Measurements from ENCODE around the gene BRICD5. TPM values are rescaled to one million over a fixed set of nuclear protein-coding genes. Genes with fewer than 3 reads are reported as not detected.

The BRICD5 gene
- polyA plus RNA-seq, 1 donor from 2014 or later: 0.35 TPM

DNA sequence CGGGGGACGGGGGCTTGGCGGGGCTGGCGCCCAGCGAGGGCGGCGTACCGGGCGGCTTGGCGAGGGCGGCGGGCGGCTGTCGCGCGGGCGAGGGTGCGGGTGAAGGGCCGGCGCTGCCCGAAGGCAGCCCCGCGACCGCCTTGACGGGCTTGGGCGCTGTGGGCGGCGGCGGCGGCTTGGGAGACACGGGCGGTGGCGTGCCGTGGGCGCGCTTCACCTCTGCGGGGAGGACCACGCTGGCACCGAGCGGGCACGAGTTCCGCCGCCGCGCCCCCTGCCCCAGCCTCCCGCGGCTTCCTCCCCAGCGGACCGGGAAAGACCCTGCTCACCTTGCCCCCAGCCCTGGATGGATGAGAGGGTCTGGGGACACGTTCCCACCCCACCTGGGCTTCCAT lies 31.6 kb downstream of the BRICD5 start:
- no peaks in the 10 kb centered on the region for H3K27me3 Mint-ChIP-seq
- peaks cover 0 to 2% (median 0%) of the 10 kb centered on the region in 3 donors for H3K4me1 Mint-ChIP-seq
- no peaks in the 10 kb centered on the region for H3K9me3 Mint-ChIP-seq
- no peak overlapping the region for H3K4me3 Mint-ChIP-seq
- H3K36me3 Mint-ChIP-seq: peaks cover 4% of the 10 kb centered on the region
- no peak overlapping the region for H3K27ac Mint-ChIP-seq

DNA sequence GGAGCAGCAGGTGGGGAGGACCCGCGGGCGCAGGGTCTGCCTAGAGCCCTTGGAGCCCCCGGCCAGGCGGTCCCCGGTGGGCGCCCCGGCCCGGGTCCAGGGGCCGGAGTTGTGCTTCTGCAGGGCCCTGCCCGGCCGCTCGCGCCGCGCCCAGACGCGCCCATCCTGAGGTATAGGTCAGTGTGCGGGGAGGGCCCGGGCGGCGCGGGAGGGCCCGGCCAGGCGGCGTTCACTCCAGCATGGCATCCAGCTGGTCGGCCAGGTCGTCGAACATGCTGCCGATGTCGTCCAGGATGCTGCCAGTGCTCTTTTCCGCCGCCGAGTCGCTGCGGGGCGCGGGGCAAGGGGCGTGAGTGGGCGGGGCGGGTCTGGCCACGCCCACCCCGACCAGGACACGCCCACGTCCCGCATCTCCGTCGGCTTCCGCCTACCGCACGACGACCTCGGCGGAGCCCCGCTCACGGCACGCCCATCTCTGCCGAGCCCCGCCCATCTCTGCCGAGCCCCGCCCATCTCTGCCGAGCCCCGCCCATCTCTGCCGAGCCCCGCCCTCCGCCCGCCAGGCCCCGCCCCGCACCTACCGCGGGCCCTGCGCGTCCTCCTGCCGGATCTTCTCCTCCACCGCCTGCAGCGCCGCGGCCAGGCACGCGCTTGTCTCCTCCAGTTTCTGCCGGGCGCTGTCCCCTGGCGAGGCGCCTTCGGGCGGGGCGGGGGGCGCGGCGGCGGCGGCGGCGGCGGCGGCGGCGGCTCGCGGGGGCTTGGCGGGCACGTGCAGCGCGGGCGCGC lies 32.1 kb downstream of the BRICD5 start:
- Mint-ChIP-seq H3K9me3 (no peaks in the 10 kb centered on the region), H3K36me3 (peaks cover 6% of the 10 kb centered on the region), H3K27me3 (no peaks in the 10 kb centered on the region), H3K27ac (no peak overlapping the region), H3K4me3 (no peak overlapping the region), H3K4me1 (peaks cover 0 to under 1% (median 0%) of the 10 kb centered on the region in 3 donors)

DNA sequence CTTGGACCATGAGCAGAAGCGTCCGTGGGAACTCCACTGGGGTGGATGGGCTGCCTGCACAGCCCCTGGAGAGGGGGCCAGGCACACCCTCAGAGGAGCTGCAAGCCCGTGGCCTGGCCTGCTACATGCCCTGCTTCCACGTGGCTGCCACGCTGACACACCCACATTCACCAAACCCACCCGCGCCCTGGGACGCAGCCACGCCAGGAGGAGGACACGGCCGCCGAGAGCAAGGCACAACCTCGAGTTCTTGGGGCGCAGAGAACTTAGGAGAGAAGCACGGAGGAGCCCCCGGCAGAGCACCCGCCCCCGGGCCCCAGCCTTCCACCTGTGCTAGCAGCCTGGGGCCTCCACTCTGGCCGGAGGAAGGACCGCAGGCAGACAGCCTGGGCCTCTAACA lies 33.1 kb downstream of the BRICD5 start:
- H3K36me3 Mint-ChIP-seq: peaks cover 6% of the 10 kb centered on the region
- no peaks in the 10 kb centered on the region for H3K4me1 Mint-ChIP-seq
- no peak overlapping the region for H3K27ac Mint-ChIP-seq
- H3K9me3 Mint-ChIP-seq: no peaks in the 10 kb centered on the region
- peak overlapping the region in 1 of 4 donors; percentile 60 for H3K4me3 Mint-ChIP-seq
- H3K27me3 Mint-ChIP-seq: no peaks in the 10 kb centered on the region

DNA sequence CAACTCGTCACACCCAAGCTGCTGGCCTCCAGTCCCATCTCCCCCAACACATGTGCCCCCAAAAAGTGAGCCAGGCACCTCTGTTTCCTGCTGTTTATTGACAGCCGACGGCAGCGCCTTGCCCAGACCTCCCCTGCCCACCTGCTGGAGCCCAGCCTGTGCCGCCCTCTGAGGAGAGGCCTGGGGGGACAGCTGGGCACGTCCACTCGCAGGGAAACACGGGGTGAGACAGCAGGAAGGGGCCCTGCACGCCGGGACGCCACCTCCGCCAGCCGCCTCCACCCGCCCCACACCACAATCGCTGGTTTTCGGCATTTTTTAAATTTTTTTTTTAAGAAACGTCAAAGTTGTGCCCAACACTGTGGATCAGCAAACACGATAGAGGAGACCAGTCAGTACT lies 33.6 kb downstream of the BRICD5 start:
- Mint-ChIP-seq H3K9me3 (no peaks in the 10 kb centered on the region), H3K36me3 (peaks cover 6% of the 10 kb centered on the region), H3K4me1 (no peaks in the 10 kb centered on the region), H3K4me3 (no peak overlapping the region), H3K27ac (no peak overlapping the region), H3K27me3 (no peaks in the 10 kb centered on the region)

DNA sequence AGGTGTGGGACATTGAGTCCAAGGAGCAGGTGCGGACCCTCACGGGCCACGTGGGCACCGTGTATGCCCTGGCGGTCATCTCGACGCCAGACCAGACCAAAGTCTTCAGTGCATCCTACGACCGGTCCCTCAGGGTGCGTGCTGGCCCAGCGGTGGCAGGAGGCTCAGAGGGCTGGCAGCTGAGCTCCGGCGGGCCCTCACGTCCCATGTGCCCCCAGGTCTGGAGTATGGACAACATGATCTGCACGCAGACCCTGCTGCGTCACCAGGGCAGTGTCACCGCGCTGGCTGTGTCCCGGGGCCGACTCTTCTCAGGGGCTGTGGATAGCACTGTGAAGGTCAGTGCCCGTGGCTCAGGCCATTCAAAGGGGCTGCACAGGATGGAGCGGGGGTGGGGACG lies 34.6 kb downstream of the BRICD5 start:
- no peaks in the 10 kb centered on the region for H3K9me3 Mint-ChIP-seq
- peak overlapping the region in 1 of 4 donors; percentile 28 for H3K4me3 Mint-ChIP-seq
- H3K4me1 Mint-ChIP-seq: no peaks in the 10 kb centered on the region
- H3K27me3 Mint-ChIP-seq: no peaks in the 10 kb centered on the region
- H3K27ac Mint-ChIP-seq: no peak overlapping the region
- H3K36me3 Mint-ChIP-seq: peaks cover 6% of the 10 kb centered on the region

DNA sequence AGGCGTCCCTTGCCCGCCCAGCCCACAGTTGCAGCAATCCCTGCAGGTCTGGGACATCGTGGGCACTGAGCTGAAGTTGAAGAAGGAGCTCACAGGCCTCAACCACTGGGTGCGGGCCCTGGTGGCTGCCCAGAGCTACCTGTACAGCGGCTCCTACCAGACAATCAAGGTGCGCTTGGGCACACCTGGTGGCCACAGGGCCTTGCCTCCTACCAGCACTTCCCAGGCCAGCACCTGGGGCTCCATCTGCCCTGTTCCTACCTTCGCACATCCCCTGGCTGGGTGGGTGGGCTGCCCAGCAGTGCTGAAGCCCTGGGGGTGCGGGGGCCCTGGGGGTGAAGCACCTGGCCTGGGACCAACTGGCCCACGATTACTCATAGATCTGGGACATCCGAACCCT lies 35.2 kb downstream of the BRICD5 start:
- H3K9me3 Mint-ChIP-seq: no peaks in the 10 kb centered on the region
- H3K36me3 Mint-ChIP-seq: peaks cover 6% of the 10 kb centered on the region
- H3K27ac Mint-ChIP-seq: no peak overlapping the region
- H3K4me1 Mint-ChIP-seq: no peaks in the 10 kb centered on the region
- H3K4me3 Mint-ChIP-seq: no peak overlapping the region
- H3K27me3 Mint-ChIP-seq: no peaks in the 10 kb centered on the region

DNA sequence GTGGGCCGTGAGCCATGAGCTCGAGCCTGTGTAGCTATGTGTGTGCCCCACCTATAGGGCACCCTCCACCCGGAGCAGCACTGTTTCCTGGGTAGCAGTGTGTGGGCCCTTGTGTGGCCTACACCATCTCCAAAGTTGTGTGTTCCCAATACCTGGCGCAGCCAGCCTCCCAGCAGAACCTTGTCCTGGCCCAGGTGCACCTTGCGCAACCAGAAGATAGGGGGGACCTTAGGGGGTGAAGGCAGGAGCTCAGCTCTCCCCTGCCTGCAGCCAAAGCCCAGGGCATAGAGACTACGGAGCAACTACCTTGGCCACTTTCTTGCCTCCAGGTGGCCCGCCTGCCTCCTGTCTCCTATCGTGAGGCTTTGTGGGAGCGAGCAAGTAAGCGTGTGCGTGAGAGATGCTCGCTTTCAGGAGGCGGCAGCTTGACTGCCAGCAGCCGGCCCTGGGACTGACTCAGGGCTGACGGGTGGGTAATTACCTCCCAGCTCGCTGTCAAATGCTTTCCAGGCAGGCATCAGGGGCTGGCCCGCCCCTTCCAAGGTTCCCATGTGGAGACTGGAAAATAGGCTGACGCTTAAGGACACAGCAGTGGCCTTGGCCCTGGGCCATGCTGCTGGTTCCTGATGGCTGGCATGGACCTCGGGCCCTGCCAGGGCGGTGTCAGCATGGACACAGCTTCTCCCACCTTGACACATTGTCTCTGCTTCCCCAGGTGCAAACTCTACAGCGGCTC lies 36.1 kb downstream of the BRICD5 start:
- no peaks in the 10 kb centered on the region for H3K9me3 Mint-ChIP-seq
- H3K36me3 Mint-ChIP-seq: peaks cover 6% of the 10 kb centered on the region
- no peaks in the 10 kb centered on the region for H3K4me1 Mint-ChIP-seq
- no peaks in the 10 kb centered on the region for H3K27me3 Mint-ChIP-seq
- H3K27ac Mint-ChIP-seq: no peak overlapping the region
- no peak overlapping the region for H3K4me3 Mint-ChIP-seq

DNA sequence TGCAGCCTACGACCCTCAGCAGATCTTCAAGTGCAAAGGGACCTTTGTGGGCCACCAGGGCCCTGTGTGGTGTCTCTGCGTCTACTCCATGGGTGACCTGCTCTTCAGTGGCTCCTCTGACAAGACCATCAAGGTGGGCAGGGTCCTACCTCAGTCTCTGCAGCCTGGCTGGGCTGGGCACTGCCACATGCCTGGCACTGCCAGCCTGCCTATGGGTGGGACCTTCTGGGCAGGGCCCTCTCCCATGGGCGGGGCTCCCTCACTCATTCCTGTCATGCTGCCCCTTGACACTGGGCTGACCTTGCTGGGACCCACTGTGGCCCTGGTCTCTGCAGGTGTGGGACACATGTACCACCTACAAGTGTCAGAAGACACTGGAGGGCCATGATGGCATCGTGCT lies 36.7 kb downstream of the BRICD5 start:
- Mint-ChIP-seq H3K4me3 (no peak overlapping the region), H3K4me1 (no peaks in the 10 kb centered on the region), H3K9me3 (no peaks in the 10 kb centered on the region), H3K27ac (peak overlapping the region in 1 of 3 donors; percentile 62), H3K27me3 (no peaks in the 10 kb centered on the region), H3K36me3 (peaks cover 6% of the 10 kb centered on the region)

DNA sequence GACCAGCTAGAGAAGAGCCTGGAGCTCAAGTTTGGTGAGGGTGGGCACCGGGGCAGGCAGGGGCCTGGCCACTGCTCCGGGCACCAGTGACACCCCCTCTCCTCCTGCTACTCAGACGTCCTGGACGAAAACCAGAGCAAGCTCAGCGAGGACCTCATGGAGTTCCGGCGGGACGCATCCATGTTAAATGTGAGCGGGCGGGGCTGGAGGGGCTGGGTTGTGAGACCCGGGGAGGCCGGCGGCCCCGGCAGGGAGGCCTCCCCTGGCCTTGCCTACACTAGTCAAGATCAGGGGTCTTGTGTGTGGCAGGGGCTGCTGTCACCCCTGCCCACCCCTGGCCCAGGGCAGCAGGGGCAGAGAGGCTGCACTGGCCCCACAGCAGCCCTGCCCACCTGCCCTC lies 37.3 kb downstream of the BRICD5 start:
- Mint-ChIP-seq H3K4me3 (no peak overlapping the region), H3K27ac (no peak overlapping the region), H3K9me3 (no peaks in the 10 kb centered on the region), H3K27me3 (no peaks in the 10 kb centered on the region), H3K36me3 (peaks cover 6% of the 10 kb centered on the region), H3K4me1 (no peaks in the 10 kb centered on the region)

DNA sequence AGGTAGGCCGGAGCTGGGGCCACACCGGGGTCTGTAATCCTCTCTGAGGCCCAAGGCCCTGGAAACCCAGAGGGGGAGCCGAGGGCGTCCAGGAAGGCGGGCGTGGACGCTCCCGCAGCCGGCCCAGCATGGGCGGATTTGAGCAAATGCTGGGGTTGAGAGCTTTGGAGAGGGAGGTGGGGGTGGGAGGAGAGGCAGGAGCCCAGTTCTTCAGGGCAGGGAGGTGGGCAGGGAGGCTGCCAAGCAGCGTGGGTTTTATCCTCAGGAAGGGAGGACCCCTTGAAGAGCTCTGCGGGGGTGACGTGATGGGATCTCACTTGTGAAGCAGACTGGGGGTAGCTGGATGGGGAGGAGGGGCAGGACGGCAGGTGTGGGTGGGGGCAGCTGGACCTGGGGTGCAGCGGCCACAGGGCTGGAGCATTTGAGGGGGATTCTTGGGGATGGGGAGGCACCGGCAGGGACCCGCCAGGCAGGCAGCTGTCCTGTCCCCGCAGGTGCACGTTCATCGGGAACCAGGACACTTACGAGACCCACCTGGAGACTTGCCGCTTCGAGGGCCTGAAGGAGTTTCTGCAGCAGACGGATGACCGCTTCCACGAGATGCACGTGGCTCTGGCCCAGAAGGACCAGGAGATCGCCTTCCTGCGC lies 37.9 kb downstream of the BRICD5 start:
- Mint-ChIP-seq H3K4me1 (no peaks in the 10 kb centered on the region), H3K9me3 (no peaks in the 10 kb centered on the region), H3K27ac (peak overlapping the region in 1 of 3 donors; percentile 53), H3K4me3 (no peak overlapping the region), H3K27me3 (no peaks in the 10 kb centered on the region), H3K36me3 (peaks cover 6% of the 10 kb centered on the region)

DNA sequence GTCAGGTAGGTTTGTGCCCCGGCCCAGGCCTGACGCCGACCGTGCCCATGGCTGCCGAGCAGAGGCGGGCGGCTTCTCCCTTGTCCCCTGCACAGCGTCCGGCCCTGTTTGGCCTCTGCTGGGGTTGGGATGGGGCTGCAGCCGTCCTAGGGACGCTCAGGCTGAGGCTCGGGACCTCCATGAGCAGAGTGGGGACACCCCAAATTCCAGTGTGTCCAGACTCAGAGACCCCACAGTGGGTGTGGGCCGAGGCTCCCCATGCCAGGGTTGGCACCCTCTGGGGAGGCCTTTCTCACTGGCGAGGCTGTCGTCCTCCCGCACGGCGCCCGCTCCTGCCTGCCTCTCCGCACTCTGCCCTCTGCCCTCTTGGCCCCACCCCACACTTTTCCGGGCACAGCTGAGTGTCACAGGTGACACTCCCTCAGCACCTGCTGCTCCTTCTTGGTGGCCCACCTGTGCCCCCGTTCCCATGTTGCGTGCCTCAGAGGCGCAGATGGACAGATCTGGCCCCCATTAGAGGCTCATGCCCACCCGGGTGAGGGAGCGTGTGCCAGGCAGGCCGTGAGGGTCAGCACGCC lies 39.0 kb downstream of the BRICD5 start:
- Mint-ChIP-seq H3K27me3 (no peaks in the 10 kb centered on the region), H3K27ac (no peak overlapping the region), H3K9me3 (no peaks in the 10 kb centered on the region), H3K36me3 (peaks cover 6% of the 10 kb centered on the region), H3K4me1 (no peaks in the 10 kb centered on the region), H3K4me3 (no peak overlapping the region)

DNA sequence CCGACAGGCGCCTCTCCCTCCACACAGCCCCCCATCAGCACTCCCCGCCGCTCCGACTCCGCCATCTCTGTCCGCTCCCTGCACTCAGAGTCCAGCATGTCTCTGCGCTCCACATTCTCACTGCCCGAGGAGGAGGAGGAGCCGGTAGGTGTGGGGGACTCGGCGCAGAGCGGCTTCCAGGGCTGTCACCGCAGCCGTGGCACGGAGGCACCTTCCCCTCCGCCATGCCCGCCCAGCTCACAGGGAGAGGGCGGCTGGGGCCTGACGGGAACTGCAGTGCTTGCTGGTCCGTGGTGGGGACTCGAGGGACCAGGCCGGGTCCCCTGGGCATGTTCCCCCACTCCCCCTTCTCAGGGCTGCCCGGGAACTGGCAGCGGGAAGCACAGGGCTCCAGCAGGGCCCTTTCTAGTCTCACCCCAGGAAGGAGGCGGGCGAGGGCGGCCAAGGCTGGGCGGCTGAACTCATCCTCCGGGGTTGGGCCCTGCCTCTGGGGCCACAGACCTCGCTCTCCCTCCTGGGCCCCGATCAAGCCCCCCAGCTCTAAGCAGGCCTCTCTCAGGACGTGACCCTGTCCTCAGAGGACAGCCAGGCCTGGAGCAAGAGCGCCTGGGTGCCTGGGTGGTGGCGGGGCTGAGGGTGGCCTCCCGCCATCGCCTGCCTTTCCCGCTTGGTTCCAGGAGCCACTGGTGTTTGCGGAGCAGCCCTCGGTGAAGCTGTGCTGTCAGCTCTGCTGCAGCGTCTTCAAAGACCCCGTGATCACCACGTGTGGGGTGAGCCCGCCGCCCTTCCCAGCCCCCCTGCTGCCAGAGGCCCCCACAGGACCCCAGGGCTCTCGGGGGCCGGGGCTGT lies 39.9 kb downstream of the BRICD5 start:
- H3K27me3 Mint-ChIP-seq: no peaks in the 10 kb centered on the region
- H3K36me3 Mint-ChIP-seq: peaks cover 5% of the 10 kb centered on the region
- no peak overlapping the region for H3K27ac Mint-ChIP-seq
- H3K9me3 Mint-ChIP-seq: no peaks in the 10 kb centered on the region
- no peaks in the 10 kb centered on the region for H3K4me1 Mint-ChIP-seq
- no peak overlapping the region for H3K4me3 Mint-ChIP-seq

DNA sequence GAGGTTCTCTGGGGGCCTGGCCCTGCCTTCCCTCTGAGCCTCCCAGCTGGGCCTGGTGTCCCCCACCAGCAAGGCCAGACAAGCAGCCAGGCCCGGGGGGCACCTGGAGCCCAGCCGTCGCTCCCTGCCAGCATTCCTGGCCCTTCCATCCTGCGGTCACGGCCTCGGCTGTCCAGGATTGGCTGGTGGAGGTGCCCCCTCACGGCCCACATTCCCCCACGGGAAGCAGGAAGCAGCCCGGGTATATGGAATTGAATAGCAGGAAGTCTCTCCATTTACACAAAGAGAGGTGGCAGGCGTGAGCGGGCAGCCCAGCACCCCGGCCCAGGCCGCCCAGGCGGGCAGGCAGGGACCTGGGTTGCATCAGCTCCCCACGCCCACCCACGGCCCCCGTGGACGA lies 40.6 kb downstream of the BRICD5 start:
- no peak overlapping the region for H3K4me3 Mint-ChIP-seq
- no peaks in the 10 kb centered on the region for H3K9me3 Mint-ChIP-seq
- H3K27ac Mint-ChIP-seq: no peak overlapping the region
- no peaks in the 10 kb centered on the region for H3K4me1 Mint-ChIP-seq
- H3K36me3 Mint-ChIP-seq: peaks cover 5% of the 10 kb centered on the region
- no peaks in the 10 kb centered on the region for H3K27me3 Mint-ChIP-seq

DNA sequence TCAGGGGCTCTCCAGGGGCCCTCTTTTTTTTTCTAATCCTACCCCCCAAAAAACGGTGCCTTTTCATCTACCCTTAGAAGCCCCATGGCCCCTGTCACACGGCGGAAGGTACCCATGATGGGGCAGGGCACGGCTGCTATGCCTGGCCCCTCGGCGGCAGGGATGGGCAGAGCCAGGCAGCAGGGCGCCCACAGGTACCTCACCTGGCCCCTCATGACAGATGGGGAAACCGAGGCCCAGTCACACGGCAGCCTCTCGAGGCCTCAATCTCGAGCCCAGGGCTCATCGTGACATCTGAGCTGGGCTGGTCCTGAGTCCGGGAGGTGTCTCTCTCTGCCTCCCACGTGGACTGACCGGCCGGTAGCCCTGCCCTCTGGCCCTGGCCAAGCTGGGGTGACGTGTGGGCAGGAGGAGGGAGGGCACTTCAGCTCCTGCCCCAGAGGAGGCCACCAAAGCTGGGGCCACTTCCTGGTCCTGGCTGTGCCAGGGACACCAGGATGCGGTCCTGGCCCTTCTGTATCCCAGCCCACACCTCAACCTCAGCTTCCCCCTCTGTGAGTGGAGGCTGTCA lies 43.5 kb downstream of the BRICD5 start:
- H3K27ac Mint-ChIP-seq: no peak overlapping the region
- H3K4me1 Mint-ChIP-seq: no peaks in the 10 kb centered on the region
- no peak overlapping the region for H3K4me3 Mint-ChIP-seq
- H3K27me3 Mint-ChIP-seq: no peaks in the 10 kb centered on the region
- no peaks in the 10 kb centered on the region for H3K36me3 Mint-ChIP-seq
- no peaks in the 10 kb centered on the region for H3K9me3 Mint-ChIP-seq

Measured in IgD-negative memory B cell (primary cell).